K562 (cell line): ENCODE results near the gene RPL27. TPM values are rescaled to one million over a fixed set of nuclear protein-coding genes. Genes with fewer than 3 reads are reported as not detected.

Experiments
- ARID1B ChIP-seq: fragments of 450-650 bp; IDR thresholded peaks from 2 replicates; pipeline ENCODE4 v1.6.1; 2016; ENCODE audit warnings: antibody characterized with exemption, mild to moderate bottlenecking, inconsistent platforms
- CTBP1 ChIP-seq: fragments of 450-650 bp; IDR thresholded peaks from 2 replicates; pipeline ENCODE4 v1.6.1; 2016; ENCODE audit warnings: borderline replicate concordance
- CXXC5 ChIP-seq: fragments of 250-450 bp; sonication (Bioruptor Pico); IDR thresholded peaks from 2 replicates; pipeline ENCODE4 v1.8.0; 2022; ENCODE audit warnings: inconsistent platforms, mild to moderate bottlenecking, moderate library complexity
- DNMT1 ChIP-seq: fragments of 450-650 bp; IDR thresholded peaks from 2 replicates; pipeline ENCODE4 v1.6.1; 2016; ENCODE audit warnings: antibody characterized with exemption, mild to moderate bottlenecking
- EGR1 ChIP-seq: fragments of 450-650 bp; conservative IDR thresholded peaks from 2 replicates; pipeline ENCODE4 v1.6.1; 2017; ENCODE audit warnings: mild to moderate bottlenecking
- ESRRA ChIP-seq: fragments of 450-650 bp; IDR thresholded peaks from 2 replicates; pipeline ENCODE4 v1.6.1; 2014; ENCODE audit warnings: low read depth, mild to moderate bottlenecking, moderate library complexity, borderline replicate concordance
- FOXP1 ChIP-seq: sonication (generic); formaldehyde crosslinking; IDR thresholded peaks from 2 replicates; pipeline ENCODE4 v1.8.0; 2022; ENCODE audit warnings: mild to moderate bottlenecking, missing genetic modification reagents
- IFI16 ChIP-seq: fragments of 250-450 bp; sonication (Bioruptor Pico); IDR thresholded peaks from 2 replicates; pipeline ENCODE4 v2.1.2; 2022; ENCODE audit warnings: mild to moderate bottlenecking, inconsistent platforms
- LEF1 ChIP-seq: fragments of 450-650 bp; IDR thresholded peaks from 2 replicates; pipeline ENCODE4 v1.6.1; 2016; ENCODE audit warnings: mild to moderate bottlenecking
- MAX ChIP-seq: sonication (generic); formaldehyde crosslinking; IDR thresholded peaks from 2 replicates; pipeline ENCODE4 v1.9.0; 2022; ENCODE audit warnings: mild to moderate bottlenecking, missing genetic modification reagents
- MECOM ChIP-seq: fragments of 250-450 bp; sonication (Bioruptor Pico); IDR thresholded peaks from 2 replicates; pipeline ENCODE4 v1.8.0; 2022; ENCODE audit warnings: inconsistent platforms
- NCOR1 ChIP-seq: fragments of 450-650 bp; IDR thresholded peaks from 2 replicates; pipeline ENCODE4 v1.6.1; 2016; ENCODE audit warnings: mild to moderate bottlenecking, moderate library complexity
- SIN3A ChIP-seq, 2 experiments: fragments of 150-350 bp in 1 of 2; IDR thresholded peaks; 2 replicates each; pipeline ENCODE4 v1.6.1; 2011 to 2016; ENCODE audit warnings: borderline replicate concordance in 2 of 2, low read depth in 2 of 2, low read length in 2 of 2, mild to moderate bottlenecking in 2 of 2, moderate library complexity in 2 of 2; ENCODE audit not compliant: control insufficient read depth in 1 of 2
- SLC30A9 ChIP-seq: fragments of 250-450 bp; sonication (Bioruptor Pico); IDR thresholded peaks from 2 replicates; pipeline ENCODE4 v1.8.0; 2022; ENCODE audit warnings: mild to moderate bottlenecking, moderate library complexity
- SMARCA4 ChIP-seq: fragments of 450-650 bp; IDR thresholded peaks from 2 replicates; pipeline ENCODE4 v1.6.1; 2016
- SMARCE1 ChIP-seq: fragments of 450-650 bp; IDR thresholded peaks from 2 replicates; pipeline ENCODE4 v1.7.1; 2016; ENCODE audit warnings: mild to moderate bottlenecking
- TRIM28 ChIP-seq: fragments of 450-650 bp; IDR thresholded peaks from 2 replicates; pipeline ENCODE4 v1.6.1; 2017
- USF2 ChIP-seq: sonication (generic); formaldehyde crosslinking; IDR thresholded peaks from 2 replicates; pipeline ENCODE4 v1.5.0; 2020; ENCODE audit warnings: missing genetic modification reagents
- YY1 ChIP-seq, 3 experiments: IDR thresholded peaks; 2 replicates each; pipeline ENCODE4 v1.6.1; 2011; ENCODE audit warnings: low read length in 2 of 3, mild to moderate bottlenecking in 2 of 3, moderate library complexity in 2 of 3, borderline replicate concordance in 1 of 3, control low read depth in 1 of 3, low read depth in 1 of 3; ENCODE audit not compliant: insufficient read depth in 3 of 3, insufficient replicate concordance in 2 of 3, control insufficient read depth in 1 of 3, insufficient read length in 1 of 3; ENCODE audit errors: extremely low read depth in 1 of 3
- ZBTB2 ChIP-seq: fragments of 450-650 bp; IDR thresholded peaks from 2 replicates; pipeline ENCODE4 v1.6.1; 2016; ENCODE audit warnings: antibody characterized with exemption
- ZFP36 ChIP-seq: fragments of 150-350 bp; IDR thresholded peaks from 2 replicates; pipeline ENCODE4 v1.6.1; 2018; ENCODE audit warnings: low read length, low read depth; ENCODE audit not compliant: partially characterized antibody
- ZNF143 ChIP-seq: sonication (generic); formaldehyde crosslinking; IDR thresholded peaks from 2 replicates; pipeline ENCODE4 v1.9.0; 2022; ENCODE audit warnings: mild to moderate bottlenecking, missing genetic modification reagents
- ZNF212 ChIP-seq: fragments of 450-650 bp; formaldehyde crosslinking; IDR thresholded peaks from 2 replicates; pipeline ENCODE4 v1.4.0; 2020; ENCODE audit warnings: mild to moderate bottlenecking
- ZNF263 ChIP-seq: sonication (generic); formaldehyde crosslinking; IDR thresholded peaks from 2 replicates; pipeline ENCODE4 v1.8.0; 2022; ENCODE audit warnings: mild to moderate bottlenecking, missing genetic modification reagents, borderline replicate concordance
- ZNF444 ChIP-seq: fragments of 250-450 bp; sonication (Bioruptor Pico); IDR thresholded peaks from 2 replicates; pipeline ENCODE4 v1.4.0; 2020; ENCODE audit warnings: mild to moderate bottlenecking, moderate library complexity
- ZNF445 ChIP-seq: fragments of 250-450 bp; sonication (Bioruptor Pico); IDR thresholded peaks from 2 replicates; pipeline ENCODE4 v1.4.0; 2020; ENCODE audit warnings: low read depth, mild to moderate bottlenecking, moderate library complexity
- ZNF57 ChIP-seq: fragments of 450-650 bp; formaldehyde crosslinking; IDR thresholded peaks from 2 replicates; pipeline ENCODE4 v1.4.0; 2020; ENCODE audit warnings: mild to moderate bottlenecking, moderate library complexity
- ZNF766 ChIP-seq: fragments of 200-800 bp; sonication (Bioruptor generic); conservative IDR thresholded peaks from 2 replicates; pipeline ENCODE4 v1.6.1; 2016; ENCODE audit warnings: missing genetic modification characterization, missing compliant biosample characterization
- polyA plus RNA-seq, 8 experiments: library from polyadenylated mRNA; depleted of rRNA in 4 of 8; stranded (reverse) in 5 of 8; unstranded in 3 of 8; fragments of >200 nt; fragmentation: Nextera tagmentation in 2 of 8; fragmentation: Illumina TruSeq in 1 of 8; extraction: Ambion mirVana in 2 of 8; extraction: Trizol in 1 of 8; gene quantifications; 2 replicates each; pipeline versions ENCODE4 v1.2.1 to v1.2.3, GENCODE V29; 2011 to 2014; ENCODE audit warnings: inconsistent platforms in 1 of 8, missing spikeins in 1 of 8
- total RNA-seq, 7 experiments: library from RNA; depleted of rRNA in 6 of 7; stranded (reverse); fragments of >200 nt in 6 of 7; fragmentation: Illumina TruSeq in 2 of 7; extraction: Trizol in 2 of 7; gene quantifications; 2 replicates each; pipeline versions ENCODE4 v1.2.1 to v1.2.3, GENCODE V29; 2011 to 2021; ENCODE audit warnings: low replicate concordance in 1 of 7

The RPL27 gene
- total and polyA plus RNA-seq, 9 of the 15 experiments (the other 6 are each of a cell fraction or from before 2014, with no cell fraction given) = 1,539 to 6,155 (median 3,710) TPM

- TF ChIP-seq SIN3A (IDR thresholded peaks at IDR 0.05; ENCODE audit: borderline replicate concordance in 2 of 2, control insufficient read depth in 1 of 2, low read depth in 2 of 2, low read length in 2 of 2) (0 out of 4 replicates have a peak, but pooled peaks of 1 of the 2 experiments have one; percentile 44), ZBTB2 (peak; percentile 30; the same call in 1 of the 2 replicates), LEF1 (no peak), CTBP1 (peak; percentile 9; the same call in 1 of the 2 replicates), MAX (CRISPR knock-in tag) (no peak), DNMT1 (no peak), YY1 (IDR thresholded peaks at IDR 0.05; ENCODE audit: borderline replicate concordance in 1 of 3, control insufficient read depth in 1 of 3, extremely low read depth in 1 of 3, insufficient read depth in 3 of 3, insufficient read length in 1 of 3, insufficient replicate concordance in 2 of 3, low read depth in 1 of 3, low read length in 2 of 3) (no peak), IFI16 (CRISPR knock-in tag) (no peak), TRIM28 (no peak), FOXP1 (CRISPR knock-in tag) (no peak), CXXC5 (peak; percentile 21), EGR1 (0 out of 2 replicates have a peak, but pooled peaks have one; percentile 3), ZNF212 (CRISPR knock-in tag) (no peak), USF2 (CRISPR knock-in tag) (no peak), NCOR1 (peak; percentile 22; the same call in 1 of the 2 replicates), ZFP36 (peak; percentile 49), ZNF143 (CRISPR knock-in tag) (no peak), SMARCA4 (no peak), ZNF444 (CRISPR knock-in tag) (no peak), ZNF263 (no peak), SLC30A9 (no peak), MECOM (no peak), ZNF445 (CRISPR knock-in tag) (no peak), ESRRA (peak; percentile 12; the same call in 1 of the 2 replicates), ZNF57 (CRISPR knock-in tag) (no peak), ARID1B (0 out of 2 replicates have a peak, but pooled peaks have one; percentile 6), ZNF766 (CRISPR knock-in tag) (0 out of 2 replicates have a peak, but pooled peaks have one; percentile 8), SMARCE1 (no peak)
Measured at GRCh38 chr17:43019418-43019817, 21.2 kb downstream of the RPL27 start (continued).
